NCI-H82 (cell line): ENCODE measurements around the gene HES5.

Source experiments
- DNase-seq: peaks from one replicate; lab custom pipeline; 2025; lab: John Stamatoyannopoulos, UW

HES5 gene

GRCh38 chr1:2479186-2479585 lies 50.9 kb downstream of the HES5 start:
- no peak for DNase-seq
